HCT116 (cell line): ENCODE results near the gene TEAD1. TPM values are rescaled to one million over a fixed set of nuclear protein-coding genes. Genes with fewer than 3 reads are reported as not detected.

Experiments
- ATAC-seq: fragments of 200-7000 bp; cut with Tn5 transposase; 2 replicates; pipeline ENCODE4 v1.9.1; 2020; ENCODE audit warnings: mild to moderate bottlenecking, moderate library complexity
- BruUV-seq: library from RNA; stranded (reverse); fragments of 400-500 nt; replicated peaks from 2 replicates; lab custom pipeline; 2021; lab: Mats Ljungman, UMichigan
- CTCF ChIA-PET: fragments of 300-600 bp; sonication (Branson Sonifier 250); formaldehyde crosslinking; loops from one replicate; lab custom pipeline; 2021; ENCODE audit warnings: antibody characterized with exemption; lab: Charles Lee
- POLR2A ChIA-PET: fragments of 300-600, 350-600 bp; sonication (Branson Sonifier 250); formaldehyde crosslinking; loops from one replicate; lab custom pipeline; 2021; ENCODE audit warnings: antibody characterized with exemption; lab: Charles Lee
- RAD21 ChIA-PET, 2 experiments: fragments of 300-600 bp; sonication (Branson Sonifier 250); formaldehyde crosslinking; loops; one replicate each; lab custom pipeline; 2023; ENCODE audit warnings: low total read pairs in 2 of 2; ENCODE audit not compliant: uncharacterized antibody in 2 of 2, unreplicated experiment in 2 of 2, low non-redundant PET in 1 of 2; lab: Charles Lee
- DNase-seq: peaks from one replicate; pipeline ENCODE4 v3.0.0-alpha.2; 2010; ENCODE audit warnings: low read depth, low spot score
- H2AFZ ChIP-seq: fragments of 200-600 bp; shearing (Covaris generic), sonication (generic); 2 replicates; pipeline ENCODE4 v1.6.1; 2017; ENCODE audit warnings: low read depth, mixed run types, mixed read lengths, antibody characterized with exemption, low read length; ENCODE audit not compliant: poor library complexity, severe bottlenecking
- H3K27ac ChIP-seq: 2 replicates; pipeline ENCODE4 v1.5.1; 2012; ENCODE audit warnings: low read depth, low read length
- H3K27me3 ChIP-seq: fragments of 200-600 bp; sonication (generic); 2 replicates; pipeline ENCODE4 v1.6.1; 2016; ENCODE audit warnings: mixed run types, low read length, mixed read lengths; ENCODE audit not compliant: insufficient read depth
- H3K36me3 ChIP-seq, 2 experiments: fragments of 200-500 bp in 1 of 2; fragments of 200-600 bp in 1 of 2; sonication (Bioruptor generic) in 1 of 2; sonication (generic) in 1 of 2; 2 replicates each; pipeline versions ENCODE4 v1.5.1 to v1.6.1; 2014 to 2016; ENCODE audit warnings: low read length in 2 of 2, inconsistent platforms in 1 of 2, mixed read lengths in 1 of 2, mixed run types in 1 of 2; ENCODE audit not compliant: insufficient read depth in 2 of 2, control insufficient read depth in 1 of 2
- H3K4me1 ChIP-seq, 2 experiments: fragments of 200-600 bp in 1 of 2; sonication (generic) in 1 of 2; 2 replicates each; pipeline versions ENCODE4 v1.5.1 to v1.6.1; 2012 to 2017; ENCODE audit warnings: low read length in 2 of 2, inconsistent platforms in 1 of 2, mild to moderate bottlenecking in 1 of 2, mixed read lengths in 1 of 2, mixed run types in 1 of 2, moderate library complexity in 1 of 2; ENCODE audit not compliant: insufficient read depth in 2 of 2, control insufficient read depth in 1 of 2
- H3K4me2 ChIP-seq: fragments of 200-600 bp; sonication (generic); 2 replicates; pipeline ENCODE4 v1.6.1; 2017; ENCODE audit warnings: mixed run types, low read length, mixed read lengths
- H3K4me3 ChIP-seq, 2 experiments: fragments of 200-600 bp in 1 of 2; sonication (generic) in 1 of 2; replicated peaks in 1 of 2; 2 replicates each; pipeline ENCODE4 v1.5.1; 2011 to 2016; ENCODE audit warnings: low read length in 2 of 2, control low read depth in 1 of 2, low read depth in 1 of 2, mild to moderate bottlenecking in 1 of 2, mixed read lengths in 1 of 2, mixed run types in 1 of 2
- H3K79me2 ChIP-seq: fragments of 200-600 bp; sonication (generic); 2 replicates; pipeline ENCODE4 v1.6.1; 2017; ENCODE audit warnings: mild to moderate bottlenecking, mixed run types, low read length, moderate library complexity, mixed read lengths; ENCODE audit not compliant: insufficient read depth
- H3K9ac ChIP-seq: fragments of 200-600 bp; sonication (generic); 2 replicates; pipeline ENCODE4 v1.6.1; 2016; ENCODE audit warnings: low read length, mixed read lengths
- H3K9me2 ChIP-seq: fragments of 200-600 bp; sonication (generic), shearing (Covaris generic); 2 replicates; pipeline ENCODE4 v1.6.1; 2017; ENCODE audit warnings: mixed run types, mild to moderate bottlenecking, moderate library complexity; ENCODE audit not compliant: insufficient read depth
- H3K9me3 ChIP-seq, 2 experiments: fragments of 200-500 bp in 1 of 2; fragments of 200-600 bp in 1 of 2; sonication (Bioruptor generic) in 1 of 2; sonication (generic) in 1 of 2; 2 replicates each; pipeline ENCODE4 v1.6.1; 2014 to 2017; ENCODE audit warnings: low read length in 2 of 2, mixed read lengths in 2 of 2, inconsistent platforms in 1 of 2, low read depth in 1 of 2, mild to moderate bottlenecking in 1 of 2, mixed run types in 1 of 2, moderate library complexity in 1 of 2; ENCODE audit not compliant: control insufficient read depth in 1 of 2, insufficient read depth in 1 of 2
- H4K20me1 ChIP-seq: fragments of 200-600 bp; sonication (generic), shearing (Covaris generic); 2 replicates; pipeline ENCODE4 v1.6.1; 2017; ENCODE audit warnings: mixed run types, mild to moderate bottlenecking, moderate library complexity; ENCODE audit not compliant: insufficient read depth
- CBX3 ChIP-seq: IDR thresholded peaks from 2 replicates; pipeline ENCODE4 v1.6.1; 2012; ENCODE audit warnings: low read depth
- EGR1 ChIP-seq: IDR thresholded peaks from 2 replicates; pipeline ENCODE4 v1.6.1; 2012; ENCODE audit warnings: low read depth
- ELF1 ChIP-seq: IDR thresholded peaks from 2 replicates; pipeline ENCODE4 v1.6.1; 2012; ENCODE audit warnings: low read depth, borderline replicate concordance
- EZH2phosphoT487 ChIP-seq: fragments of 200-600 bp; IDR thresholded peaks from 2 replicates; pipeline ENCODE4 v1.6.1; 2018; ENCODE audit warnings: antibody characterized with exemption, borderline replicate concordance
- FOSL1 ChIP-seq: IDR thresholded peaks from 2 replicates; pipeline ENCODE4 v1.6.1; 2012; ENCODE audit warnings: low read depth
- POLR2A ChIP-seq: IDR thresholded peaks from 2 replicates; pipeline ENCODE4 v1.7.0; 2011; ENCODE audit warnings: borderline replicate concordance; ENCODE audit not compliant: insufficient read depth, insufficient read length; ENCODE audit errors: extremely low read depth
- POLR2AphosphoS5 ChIP-seq: IDR thresholded peaks from 2 replicates; pipeline ENCODE4 v1.6.1; 2011; ENCODE audit warnings: mild to moderate bottlenecking, low read depth, low read length, moderate library complexity
- RAD21 ChIP-seq: IDR thresholded peaks from 2 replicates; pipeline ENCODE4 v1.6.1; 2012; ENCODE audit warnings: low read depth, mild to moderate bottlenecking
- SP1 ChIP-seq: IDR thresholded peaks from 2 replicates; pipeline ENCODE4 v1.6.1; 2012; ENCODE audit warnings: low read depth
- SRF ChIP-seq: IDR thresholded peaks from 2 replicates; pipeline ENCODE4 v1.6.1; 2012; ENCODE audit warnings: low read depth
- TCF7L2 ChIP-seq: IDR thresholded peaks from 2 replicates; pipeline ENCODE4 v1.7.0; 2011; ENCODE audit warnings: borderline replicate concordance, inconsistent platforms; ENCODE audit not compliant: insufficient read depth, insufficient read length; ENCODE audit errors: extremely low read depth
- intact Hi-C: fragments of 100-400 bp; cut with micrococcal nuclease; formaldehyde crosslinking; loops from 2 replicates; pipeline ENCODE4 v1.10.0; 2022
- total RNA-seq: library from RNA; stranded (reverse); gene quantifications from one replicate; pipeline ENCODE4 v1.2.1, GENCODE V29; 2021; ENCODE audit not compliant: unreplicated experiment
- TF ChIP-seq, protein P1 (sequence below): IDR thresholded peaks from 2 replicates; pipeline ENCODE4 v1.6.1; 2012
- TF ChIP-seq, protein P2 (sequence below): IDR thresholded peaks from 2 replicates; pipeline ENCODE4 v1.6.1; 2012
- TF ChIP-seq, protein P3 (sequence below): IDR thresholded peaks from 2 replicates; pipeline ENCODE4 v1.6.1; 2012; ENCODE audit warnings: low read depth
- TF ChIP-seq, protein P4 (sequence below), 3 experiments: fragments of 200-600 bp in 1 of 3; sonication (generic) in 1 of 3; IDR thresholded peaks in 2 of 3; conservative IDR thresholded peaks in 1 of 3; 2 replicates each; pipeline ENCODE4 v1.5.1; 2012 to 2017; ENCODE audit warnings: low read depth in 2 of 3, low read length in 2 of 3, antibody characterized with exemption in 1 of 3, borderline replicate concordance in 1 of 3, control low read depth in 1 of 3, mild to moderate bottlenecking in 1 of 3, mixed read lengths in 1 of 3, mixed run types in 1 of 3, moderate library complexity in 1 of 3; ENCODE audit not compliant: insufficient read depth in 1 of 3

Gene TEAD1
- total RNA-seq, 1 experiment from 2014 or later, result 103 TPM

DNA sequence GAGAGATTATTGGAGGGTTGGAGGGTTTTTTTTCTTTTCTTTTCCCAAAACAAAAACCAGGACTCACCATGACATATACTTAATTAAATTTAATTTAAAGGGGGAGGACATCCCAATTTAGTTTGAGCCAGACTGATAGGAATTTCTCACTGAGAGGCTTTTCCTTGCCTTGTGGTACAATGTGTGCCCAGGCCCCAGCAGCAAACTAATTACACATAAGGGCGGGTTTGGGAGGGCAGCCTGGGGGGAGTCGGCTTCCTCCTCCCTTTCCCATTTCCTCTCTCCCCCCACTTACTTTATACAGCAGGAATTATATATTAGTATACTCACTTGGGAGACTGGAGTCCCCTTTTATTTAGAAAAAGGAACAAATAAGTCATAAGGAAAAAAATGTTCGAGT lies 2.9 kb downstream of the TEAD1 start:
- no peaks in the 10 kb centered on the region for H3K9me2 ChIP-seq
- no peaks in the 10 kb centered on the region for H3K27me3 ChIP-seq
- H3K79me2 ChIP-seq, result peaks cover 71% of the 10 kb centered on the region
- no peak overlapping the region for H3K27ac ChIP-seq
- no peak for DNase-seq
- no TSS peak for BruUV-seq
- H3K9me3 ChIP-seq, result no peaks in the 10 kb centered on the region
- H3K4me2 ChIP-seq, result peak overlapping the region; percentile 72; the same call in 1 of the 2 replicates
- no peaks in the 10 kb centered on the region for H4K20me1 ChIP-seq
- no peak overlapping the region for H2AFZ ChIP-seq
- CTCF ChIA-PET, result no interaction called here
- POLR2A ChIA-PET, result no interaction called here
- TF ChIP-seq EGR1 (no peak), FOSL1 (no peak), POLR2AphosphoS5 (no peak), SRF (no peak), RAD21 (no peak), SP1 (no peak), TCF7L2 (no peak), ELF1 (no peak), EZH2phosphoT487 (no peak), CBX3 (no peak), POLR2A (no peak)
- TF ChIP-seq, protein P1, sequence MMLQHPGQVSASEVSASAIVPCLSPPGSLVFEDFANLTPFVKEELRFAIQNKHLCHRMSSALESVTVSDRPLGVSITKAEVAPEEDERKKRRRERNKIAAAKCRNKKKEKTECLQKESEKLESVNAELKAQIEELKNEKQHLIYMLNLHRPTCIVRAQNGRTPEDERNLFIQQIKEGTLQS, result no peak
- TF ChIP-seq, protein P2, sequence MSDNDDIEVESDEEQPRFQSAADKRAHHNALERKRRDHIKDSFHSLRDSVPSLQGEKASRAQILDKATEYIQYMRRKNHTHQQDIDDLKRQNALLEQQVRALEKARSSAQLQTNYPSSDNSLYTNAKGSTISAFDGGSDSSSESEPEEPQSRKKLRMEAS, result no peak
- TF ChIP-seq, protein P3, sequence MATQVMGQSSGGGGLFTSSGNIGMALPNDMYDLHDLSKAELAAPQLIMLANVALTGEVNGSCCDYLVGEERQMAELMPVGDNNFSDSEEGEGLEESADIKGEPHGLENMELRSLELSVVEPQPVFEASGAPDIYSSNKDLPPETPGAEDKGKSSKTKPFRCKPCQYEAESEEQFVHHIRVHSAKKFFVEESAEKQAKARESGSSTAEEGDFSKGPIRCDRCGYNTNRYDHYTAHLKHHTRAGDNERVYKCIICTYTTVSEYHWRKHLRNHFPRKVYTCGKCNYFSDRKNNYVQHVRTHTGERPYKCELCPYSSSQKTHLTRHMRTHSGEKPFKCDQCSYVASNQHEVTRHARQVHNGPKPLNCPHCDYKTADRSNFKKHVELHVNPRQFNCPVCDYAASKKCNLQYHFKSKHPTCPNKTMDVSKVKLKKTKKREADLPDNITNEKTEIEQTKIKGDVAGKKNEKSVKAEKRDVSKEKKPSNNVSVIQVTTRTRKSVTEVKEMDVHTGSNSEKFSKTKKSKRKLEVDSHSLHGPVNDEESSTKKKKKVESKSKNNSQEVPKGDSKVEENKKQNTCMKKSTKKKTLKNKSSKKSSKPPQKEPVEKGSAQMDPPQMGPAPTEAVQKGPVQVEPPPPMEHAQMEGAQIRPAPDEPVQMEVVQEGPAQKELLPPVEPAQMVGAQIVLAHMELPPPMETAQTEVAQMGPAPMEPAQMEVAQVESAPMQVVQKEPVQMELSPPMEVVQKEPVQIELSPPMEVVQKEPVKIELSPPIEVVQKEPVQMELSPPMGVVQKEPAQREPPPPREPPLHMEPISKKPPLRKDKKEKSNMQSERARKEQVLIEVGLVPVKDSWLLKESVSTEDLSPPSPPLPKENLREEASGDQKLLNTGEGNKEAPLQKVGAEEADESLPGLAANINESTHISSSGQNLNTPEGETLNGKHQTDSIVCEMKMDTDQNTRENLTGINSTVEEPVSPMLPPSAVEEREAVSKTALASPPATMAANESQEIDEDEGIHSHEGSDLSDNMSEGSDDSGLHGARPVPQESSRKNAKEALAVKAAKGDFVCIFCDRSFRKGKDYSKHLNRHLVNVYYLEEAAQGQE, result no peak
- TF ChIP-seq, protein P4, sequence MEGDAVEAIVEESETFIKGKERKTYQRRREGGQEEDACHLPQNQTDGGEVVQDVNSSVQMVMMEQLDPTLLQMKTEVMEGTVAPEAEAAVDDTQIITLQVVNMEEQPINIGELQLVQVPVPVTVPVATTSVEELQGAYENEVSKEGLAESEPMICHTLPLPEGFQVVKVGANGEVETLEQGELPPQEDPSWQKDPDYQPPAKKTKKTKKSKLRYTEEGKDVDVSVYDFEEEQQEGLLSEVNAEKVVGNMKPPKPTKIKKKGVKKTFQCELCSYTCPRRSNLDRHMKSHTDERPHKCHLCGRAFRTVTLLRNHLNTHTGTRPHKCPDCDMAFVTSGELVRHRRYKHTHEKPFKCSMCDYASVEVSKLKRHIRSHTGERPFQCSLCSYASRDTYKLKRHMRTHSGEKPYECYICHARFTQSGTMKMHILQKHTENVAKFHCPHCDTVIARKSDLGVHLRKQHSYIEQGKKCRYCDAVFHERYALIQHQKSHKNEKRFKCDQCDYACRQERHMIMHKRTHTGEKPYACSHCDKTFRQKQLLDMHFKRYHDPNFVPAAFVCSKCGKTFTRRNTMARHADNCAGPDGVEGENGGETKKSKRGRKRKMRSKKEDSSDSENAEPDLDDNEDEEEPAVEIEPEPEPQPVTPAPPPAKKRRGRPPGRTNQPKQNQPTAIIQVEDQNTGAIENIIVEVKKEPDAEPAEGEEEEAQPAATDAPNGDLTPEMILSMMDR (IDR thresholded peaks at IDR 0.05 in 2 of 3, conservative IDR thresholded peaks at IDR 0.05 in 1 of 3; ENCODE audit: borderline replicate concordance in 1 of 3, insufficient read depth in 1 of 3, low read depth in 2 of 3, low read length in 2 of 3), result no peak
- no peak for ATAC-seq
- H3K4me1 ChIP-seq, result peaks cover 26 to 38% of the 10 kb centered on the region in 2 experiments
- no peak overlapping the region for H3K9ac ChIP-seq
- H3K36me3 ChIP-seq, result no peaks in the 10 kb centered on the region; a peak in 1 of 4 replicates
- intact Hi-C loops, result loop anchor here (5.0 kb wide), 1 partner anchor 125 kb away; no protein-coding TSS in a partner anchor
- RAD21 ChIA-PET, result no interaction called here
- no peak overlapping the region; a peak in 1 of 4 replicates for H3K4me3 ChIP-seq
